OCI-LY7 (cell line): ENCODE measurements around the gene IDI2. TPM values are rescaled to one million over a fixed set of nuclear protein-coding genes. Genes with fewer than 3 reads are reported as not detected.

ENCODE experiments used
- BruUV-seq: library from RNA; stranded (reverse); fragments of 400-500 nt; replicated peaks from 2 replicates; lab custom pipeline; 2021; lab: Mats Ljungman, UMichigan
- CTCF ChIA-PET: fragments of 300-600 bp; sonication (Branson Sonifier 250); formaldehyde crosslinking; loops from one replicate; lab custom pipeline; 2022; ENCODE audit warnings: antibody characterized with exemption; ENCODE audit not compliant: unreplicated experiment; lab: Charles Lee
- POLR2A ChIA-PET: fragments of 300-600 bp; sonication (Branson Sonifier 250); formaldehyde crosslinking; loops from one replicate; lab custom pipeline; 2022; ENCODE audit warnings: antibody characterized with exemption; lab: Charles Lee
- DNase-seq: peaks from one replicate; pipeline ENCODE4 v3.0.0-alpha.2; 2015; ENCODE audit warnings: low spot score
- H2AFZ ChIP-seq: fragments of 200-600 bp; sonication (generic), shearing (Covaris generic); 2 replicates; pipeline ENCODE4 v1.6.1; 2014; ENCODE audit warnings: mild to moderate bottlenecking, antibody characterized with exemption, low read length, moderate library complexity
- H3K27ac ChIP-seq: fragments of 200-600 bp; sonication (generic); 2 replicates; pipeline ENCODE4 v1.5.1; 2014; ENCODE audit warnings: mixed run types, low read depth, mild to moderate bottlenecking, moderate library complexity, low read length, inconsistent platforms; ENCODE audit not compliant: poor library complexity, severe bottlenecking
- H3K36me3 ChIP-seq: fragments of 200-600 bp; sonication (generic); 2 replicates; pipeline ENCODE4 v1.6.1; 2014; ENCODE audit warnings: mild to moderate bottlenecking, antibody characterized with exemption, low read length, moderate library complexity, mixed read lengths; ENCODE audit not compliant: insufficient read depth
- H3K4me1 ChIP-seq: fragments of 200-600 bp; sonication (generic); 2 replicates; pipeline ENCODE4 v1.5.1; 2014; ENCODE audit warnings: mild to moderate bottlenecking, low read length; ENCODE audit not compliant: insufficient read depth, poor library complexity, severe bottlenecking
- H3K4me2 ChIP-seq: fragments of 200-600 bp; sonication (generic); 2 replicates; pipeline ENCODE4 v1.6.1; 2014; ENCODE audit warnings: mild to moderate bottlenecking, low read length
- H3K4me3 ChIP-seq: fragments of 200-600 bp; sonication (generic); 2 replicates; pipeline ENCODE4 v1.5.1; 2014; ENCODE audit warnings: mild to moderate bottlenecking, low read depth, low read length; ENCODE audit not compliant: poor library complexity, severe bottlenecking
- H3K79me2 ChIP-seq: fragments of 200-600 bp; sonication (generic); 2 replicates; pipeline ENCODE4 v1.6.1; 2016; ENCODE audit warnings: low read depth, mild to moderate bottlenecking, low read length, moderate library complexity, mixed read lengths; ENCODE audit not compliant: insufficient read depth
- H3K9me2 ChIP-seq: fragments of 200-600 bp; sonication (generic); 2 replicates; pipeline ENCODE4 v1.6.1; 2016; ENCODE audit warnings: mild to moderate bottlenecking, low read length, mixed read lengths; ENCODE audit not compliant: insufficient read depth
- H3K9me3 ChIP-seq: fragments of 200-600 bp; sonication (generic); 2 replicates; pipeline ENCODE4 v1.6.1; 2014; ENCODE audit warnings: mild to moderate bottlenecking, mixed run types, low read length, mixed read lengths
- H4K20me1 ChIP-seq: fragments of 200-600 bp; sonication (generic); 2 replicates; pipeline ENCODE4 v1.6.1; 2014; ENCODE audit warnings: mild to moderate bottlenecking, antibody characterized with exemption, low read length, moderate library complexity, mixed read lengths; ENCODE audit not compliant: insufficient read depth
- CTCF ChIP-seq: fragments of 200-600 bp; sonication (generic); conservative IDR thresholded peaks from 2 replicates; pipeline ENCODE4 v1.5.1; 2014; ENCODE audit warnings: mild to moderate bottlenecking, antibody characterized with exemption, low read length, moderate library complexity, mixed read lengths
- EZH2phosphoT487 ChIP-seq: fragments of 200-600 bp; sonication (generic); IDR thresholded peaks from 2 replicates; pipeline ENCODE4 v1.6.1; 2018; ENCODE audit warnings: low read depth, borderline replicate concordance, mild to moderate bottlenecking, mixed run types, antibody characterized with exemption, low read length, moderate library complexity, mixed read lengths
- intact Hi-C: fragments of 100-400 bp; cut with micrococcal nuclease; formaldehyde crosslinking; loops from one replicate; pipeline ENCODE4 v1.10.0; 2022; ENCODE audit not compliant: unreplicated experiment
- total RNA-seq, 2 experiments: library from RNA; depleted of rRNA in 1 of 2; stranded (reverse); fragments of >200 nt in 1 of 2; shearing (Covaris generic) in 1 of 2; gene quantifications; 2 replicates each; pipeline ENCODE4 v1.2.3, GENCODE V29; 2014 to 2022

IDI2 gene
- total RNA-seq, 2 experiments from 2014 or later, result not detected

GRCh38 chr10:997266-998022 is 28.2 kb downstream of the IDI2 start:
- CTCF ChIA-PET, result no interaction called here
- no TSS peak for BruUV-seq
- Histone ChIP-seq H3K79me2 (peaks cover 39% of the 10 kb centered on the region), H3K36me3 (peaks cover 100% of the 10 kb centered on the region), H3K4me3 (no peak overlapping the region), H2AFZ (no peak overlapping the region), H3K27ac (no peak overlapping the region), H3K4me2 (no peak overlapping the region), H4K20me1 (peaks cover 16% of the 10 kb centered on the region), H3K4me1 (no peaks in the 10 kb centered on the region), H3K9me2 (no peaks in the 10 kb centered on the region), H3K9me3 (no peaks in the 10 kb centered on the region)
- intact Hi-C loops, result loop anchor here (10.0 kb wide), 1 partner anchor 173 kb away; no protein-coding TSS in a partner anchor
- no peak for DNase-seq
- TF ChIP-seq EZH2phosphoT487, result no peak
- TF ChIP-seq CTCF, result no peak
- POLR2A ChIA-PET, result interaction anchor here (0.6 to 2.8 kb wide), 2 partner anchors 11 to 20 kb away, joined by 3 to 13 read pairs; no protein-coding TSS in a partner anchor

- Histone ChIP-seq H3K36me3 (peaks cover 98% of the 10 kb centered on the region), H4K20me1 (peaks cover 10% of the 10 kb centered on the region), H3K79me2 (peaks cover 43% of the 10 kb centered on the region), H3K9me2 (no peaks in the 10 kb centered on the region), H3K4me1 (peaks cover 2% of the 10 kb centered on the region), H2AFZ (no peak overlapping the region), H3K27ac (no peak overlapping the region), H3K4me3 (no peak overlapping the region), H3K9me3 (no peaks in the 10 kb centered on the region), H3K4me2 (no peak overlapping the region)
- no peak for DNase-seq
- TF ChIP-seq EZH2phosphoT487, result no peak
- no peak for TF ChIP-seq CTCF
- no TSS peak for BruUV-seq
- POLR2A ChIA-PET, result no interaction called here
- intact Hi-C loops, result loop anchor here (10.0 kb wide), 1 partner anchor 171 kb away; no protein-coding TSS in a partner anchor
- CTCF ChIA-PET, result no interaction called here
Observed at GRCh38 chr10:996031-996430, 29.6 kb downstream of the IDI2 start.

GRCh38 chr10:995559-995926 is 30.1 kb downstream of the IDI2 start:
- H4K20me1 ChIP-seq, result peaks cover 14% of the 10 kb centered on the region
- no peaks in the 10 kb centered on the region; the same call in 1 of the 2 replicates for H3K9me3 ChIP-seq
- DNase-seq, result no peak
- no TSS peak for BruUV-seq
- H3K4me2 ChIP-seq, result no peak overlapping the region
- CTCF ChIA-PET, result no interaction called here
- POLR2A ChIA-PET, result no interaction called here
- H3K4me3 ChIP-seq, result no peak overlapping the region
- no peak overlapping the region for H2AFZ ChIP-seq
- TF ChIP-seq EZH2phosphoT487, result no peak
- TF ChIP-seq CTCF, result no peak
- H3K4me1 ChIP-seq, result peaks cover 5% of the 10 kb centered on the region
- no peak overlapping the region for H3K27ac ChIP-seq
- intact Hi-C loops, result loop anchor here (10.0 kb wide), 1 partner anchor 171 kb away; no protein-coding TSS in a partner anchor
- no peaks in the 10 kb centered on the region for H3K9me2 ChIP-seq
- H3K36me3 ChIP-seq, result peaks cover 98% of the 10 kb centered on the region
- H3K79me2 ChIP-seq, result peaks cover 45% of the 10 kb centered on the region
